AG08395 (cell line): ENCODE data around the gene LYRM9.
"Not testable (repeated sequence)": the region's sequence is repeated elsewhere in the genome, so short reads cannot be mapped to it uniquely, and the experiment has no call there.

ENCODE experiments used
- DNase-seq: peaks from one replicate; pipeline ENCODE4 v3.0.0; 2012; ENCODE audit warnings: mixed read lengths, low spot score

Gene LYRM9

DNA sequence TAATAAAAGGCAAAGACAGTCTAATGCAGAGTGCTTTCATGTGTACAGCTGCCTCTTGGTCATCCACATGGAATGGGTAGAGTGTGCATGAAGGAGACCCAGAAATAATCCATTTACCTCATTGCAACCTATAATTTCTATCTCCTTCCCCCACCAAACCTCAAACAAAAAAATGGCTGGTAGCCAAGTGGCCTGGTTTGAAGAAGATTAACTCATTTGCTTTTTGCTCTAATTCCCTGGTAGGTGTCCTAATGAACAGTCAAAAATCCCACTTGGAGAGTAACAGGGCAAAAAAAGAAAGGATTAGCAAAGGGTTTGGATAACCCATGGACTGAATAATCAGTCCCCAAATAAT lies 13.0 kb upstream of the LYRM9 start:
- no peak for DNase-seq

DNA sequence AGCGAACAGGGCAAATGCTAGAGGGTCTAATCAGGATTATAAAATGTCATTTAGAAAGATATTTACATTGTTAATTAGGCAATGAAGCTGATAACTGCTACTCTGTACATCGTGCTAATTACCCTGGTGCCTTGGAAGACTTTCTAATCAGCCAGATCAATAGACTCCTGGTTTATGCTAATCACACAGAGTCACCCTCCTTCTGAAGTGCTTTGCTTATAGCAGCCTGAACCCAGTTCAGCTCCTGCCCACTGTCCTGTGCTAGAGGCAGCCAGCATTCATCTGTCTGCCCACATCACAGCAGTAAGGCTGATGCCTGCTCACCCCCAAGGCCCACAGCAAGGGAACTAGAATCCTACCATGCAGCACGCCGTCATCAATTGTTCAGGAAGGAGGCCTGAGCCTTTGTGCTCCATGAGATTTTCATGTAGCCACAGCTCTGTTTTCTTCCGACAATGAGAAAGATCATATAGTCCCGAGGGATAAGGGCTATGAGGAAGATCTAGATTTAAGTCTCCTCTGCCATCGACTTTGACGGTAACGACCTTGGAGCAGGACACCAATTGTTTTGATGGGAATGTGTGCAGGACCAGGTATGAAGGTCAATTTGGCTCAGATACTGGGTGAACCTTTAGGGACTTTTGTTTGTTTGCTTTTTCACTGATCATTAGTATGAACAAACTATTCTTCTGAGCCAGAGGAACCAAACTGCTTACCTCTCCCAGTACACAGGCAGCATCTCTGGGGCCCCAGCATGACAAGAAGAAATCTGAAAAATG lies 12.5 kb upstream of the LYRM9 start:
- no peak for DNase-seq

DNA sequence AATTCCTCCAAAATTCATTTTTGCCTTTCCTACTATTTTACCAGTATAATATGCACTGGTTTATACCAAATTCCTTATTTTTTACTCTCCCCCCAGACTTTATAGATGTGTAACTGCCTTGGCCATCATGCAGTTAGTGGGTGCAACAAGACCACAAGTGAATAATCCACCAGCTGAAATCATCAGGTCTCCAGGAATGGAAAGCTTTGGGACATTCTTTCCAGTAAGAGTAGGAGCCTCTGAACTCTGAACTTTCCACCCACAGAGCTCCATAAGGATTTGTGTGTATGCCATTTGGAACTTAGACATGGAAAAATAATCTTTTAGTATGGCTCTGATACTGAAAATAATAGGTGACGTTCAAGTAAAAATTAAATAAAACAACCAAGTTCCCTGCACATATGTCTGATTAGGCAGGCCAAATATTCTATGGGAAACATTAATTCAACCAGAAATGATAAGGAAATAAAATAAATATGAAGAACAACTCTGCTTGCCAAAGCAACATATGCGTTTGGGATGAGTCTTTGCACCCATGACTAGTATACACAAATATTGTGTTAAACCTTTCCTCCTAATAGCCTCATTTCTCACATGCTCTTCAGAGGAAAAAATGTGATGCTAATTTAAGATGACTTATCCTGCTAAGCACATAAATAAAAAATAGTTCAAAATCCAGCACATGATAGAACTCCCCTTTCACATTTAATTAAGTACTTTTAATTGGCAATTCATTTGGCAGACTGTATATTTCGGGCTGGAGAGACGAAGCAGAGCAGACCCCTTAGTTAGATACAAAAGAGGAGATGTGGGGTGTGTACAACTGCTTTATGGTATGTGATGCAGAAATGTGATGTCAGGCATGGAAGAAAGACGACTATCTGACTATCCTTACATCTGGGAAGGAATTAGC lies 11.6 kb upstream of the LYRM9 start:
- no peak for DNase-seq

- DNase-seq: no peak
Observed at GRCh38 chr17:27904114-27904513, 10.9 kb upstream of the LYRM9 start.

- DNase-seq: no peak
Observed at GRCh38 chr17:27899525-27899924, 6.4 kb upstream of the LYRM9 start.

DNA sequence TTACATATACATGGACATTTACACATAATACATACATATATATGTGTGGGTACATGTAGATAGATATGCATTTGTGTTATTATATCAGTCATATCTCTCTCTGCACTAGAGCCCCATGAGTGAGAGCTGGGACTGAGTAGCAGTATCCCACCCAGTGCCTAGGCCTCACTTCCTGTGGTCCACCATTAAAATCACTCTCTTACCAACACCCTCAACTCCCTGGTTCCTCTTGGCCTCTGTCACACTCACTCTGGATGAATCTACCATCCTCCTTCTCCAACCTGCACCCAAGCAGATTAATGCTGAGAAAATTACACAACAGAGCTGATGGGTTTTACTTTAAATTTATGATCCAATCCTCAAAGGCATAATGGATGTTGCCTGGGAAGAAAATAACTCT lies 4.9 kb upstream of the LYRM9 start:
- DNase-seq: no peak

DNA sequence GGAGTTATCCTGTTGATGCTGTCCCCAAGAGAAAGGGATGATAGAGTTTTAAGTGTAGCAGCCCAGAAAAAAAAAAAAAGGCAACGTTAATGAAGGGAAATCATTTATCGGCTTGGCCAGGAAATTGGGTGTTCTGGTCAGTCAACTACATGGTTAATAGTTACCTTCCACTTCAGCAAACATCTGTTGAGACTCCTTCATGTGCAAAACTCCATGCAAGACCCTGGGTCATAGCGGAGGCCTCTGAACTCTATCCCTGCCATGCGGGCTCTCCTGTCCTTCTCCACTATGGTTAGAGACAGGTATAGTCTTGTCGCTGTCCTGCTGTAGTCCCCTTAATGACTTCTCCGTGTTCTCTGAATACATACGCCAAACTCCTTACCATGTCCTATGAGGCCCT lies 3.5 kb upstream of the LYRM9 start:
- DNase-seq: no peak

GRCh38 chr17:27895940-27896535 lies 2.9 kb upstream of the LYRM9 start:
- DNase-seq: no peak

DNA sequence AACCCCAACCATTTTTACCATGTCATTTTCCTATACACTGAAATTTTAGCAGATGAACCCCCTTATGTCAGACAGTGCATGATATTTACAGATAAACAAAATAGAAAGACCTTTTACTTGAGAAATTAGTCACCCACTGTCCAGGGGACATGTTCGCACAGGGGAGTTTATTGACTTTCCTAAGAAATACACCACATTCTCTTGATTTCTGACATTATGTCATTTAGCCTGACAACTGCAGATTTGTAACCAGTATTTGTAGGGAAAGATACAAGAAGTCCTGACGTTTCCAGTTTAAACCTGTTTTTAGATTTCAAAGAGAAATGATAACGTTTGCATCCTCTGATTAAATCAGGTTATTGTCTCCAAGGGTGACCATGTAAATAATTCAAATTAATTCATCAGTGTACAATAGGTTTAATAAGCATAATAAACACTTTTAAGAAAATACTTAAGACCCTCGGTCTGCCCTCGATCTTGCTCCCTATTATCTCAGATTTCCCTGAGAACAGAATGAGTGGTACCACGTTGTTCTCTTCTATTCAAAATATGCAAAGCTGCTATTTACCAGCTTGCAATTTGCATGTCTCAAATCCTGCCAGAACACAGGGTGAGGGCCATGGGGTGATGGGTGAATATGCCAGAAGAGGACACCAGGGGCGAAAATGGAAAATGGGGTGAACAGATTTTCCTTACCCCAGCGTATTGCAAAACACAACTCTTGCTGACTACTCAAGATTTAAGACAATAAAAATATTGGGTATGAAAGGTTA lies 2.1 kb upstream of the LYRM9 start:
- no peak for DNase-seq

- no peak for DNase-seq
Observed at GRCh38 chr17:27893841-27894503, 807 bp upstream of the LYRM9 start.

GRCh38 chr17:27892542-27892865 lies 661 bp downstream of the LYRM9 start:
- no peak for DNase-seq

DNA sequence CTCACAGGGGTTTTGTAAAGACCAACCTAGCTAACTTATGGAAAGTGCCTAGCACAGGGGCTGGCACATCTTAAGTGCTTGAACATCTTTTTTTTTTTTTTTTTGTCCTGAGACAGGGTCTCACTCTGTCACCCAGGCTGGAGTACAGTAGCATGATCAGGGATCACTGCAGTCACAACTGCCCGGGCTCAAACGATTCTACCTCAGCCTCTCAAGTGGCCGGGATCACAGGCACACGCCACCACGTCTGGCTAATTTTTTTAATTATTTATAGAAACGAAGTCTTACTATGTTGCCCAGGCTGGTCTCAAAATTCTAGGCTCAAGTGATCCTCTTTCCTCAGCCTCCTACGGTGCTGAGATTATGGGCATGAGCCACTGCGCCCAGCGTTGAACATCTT lies 1.3 kb downstream of the LYRM9 start:
- no peak for DNase-seq

DNA sequence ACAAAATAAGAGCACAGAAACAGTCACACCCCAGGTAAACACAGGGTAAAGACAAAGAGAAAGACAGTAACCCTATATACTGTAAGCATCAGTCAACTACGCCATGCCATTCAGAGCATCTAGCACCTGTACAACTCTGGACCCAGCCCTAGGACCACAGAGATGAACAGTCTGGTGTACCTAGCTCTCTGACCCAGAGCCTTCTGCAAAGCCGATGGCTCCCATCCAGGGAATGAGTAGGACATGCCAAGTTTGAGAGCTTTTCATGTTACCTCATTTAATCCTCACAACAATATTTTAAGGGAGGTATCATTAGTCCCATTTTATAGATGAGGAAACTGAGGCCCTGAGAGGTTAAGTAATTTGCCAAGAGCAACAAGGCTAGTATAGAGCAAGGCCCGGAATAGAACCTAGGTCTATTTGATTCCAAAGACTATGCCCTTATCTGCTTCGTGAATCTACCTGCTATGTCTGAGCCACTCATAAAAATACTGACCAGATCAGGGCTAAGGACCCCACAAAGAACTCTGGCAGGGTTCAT lies 3.4 kb downstream of the LYRM9 start:
- DNase-seq: no peak

GRCh38 chr17:27888945-27889344 lies 4.2 kb downstream of the LYRM9 start:
- DNase-seq: peak; percentile 10

DNA sequence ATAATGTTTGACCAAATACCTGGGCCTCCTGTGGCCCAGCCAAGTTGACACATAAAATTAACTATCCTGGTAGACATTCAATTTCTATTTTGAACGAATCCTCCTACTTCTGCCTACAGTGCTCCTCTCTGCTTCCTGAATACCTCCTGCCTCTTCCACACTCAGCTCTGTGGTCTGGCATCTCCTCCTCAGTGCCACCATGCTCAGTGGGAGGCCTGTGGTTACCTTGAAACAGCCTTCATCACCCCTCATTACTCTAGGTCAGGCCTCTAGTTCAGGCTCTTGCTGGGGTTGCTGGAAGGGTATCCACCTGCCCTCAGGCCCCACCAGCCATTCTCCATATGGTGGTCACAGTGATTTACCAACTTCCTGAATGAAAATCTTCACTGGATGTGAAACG lies 5.1 kb downstream of the LYRM9 start:
- no peak for DNase-seq

DNA sequence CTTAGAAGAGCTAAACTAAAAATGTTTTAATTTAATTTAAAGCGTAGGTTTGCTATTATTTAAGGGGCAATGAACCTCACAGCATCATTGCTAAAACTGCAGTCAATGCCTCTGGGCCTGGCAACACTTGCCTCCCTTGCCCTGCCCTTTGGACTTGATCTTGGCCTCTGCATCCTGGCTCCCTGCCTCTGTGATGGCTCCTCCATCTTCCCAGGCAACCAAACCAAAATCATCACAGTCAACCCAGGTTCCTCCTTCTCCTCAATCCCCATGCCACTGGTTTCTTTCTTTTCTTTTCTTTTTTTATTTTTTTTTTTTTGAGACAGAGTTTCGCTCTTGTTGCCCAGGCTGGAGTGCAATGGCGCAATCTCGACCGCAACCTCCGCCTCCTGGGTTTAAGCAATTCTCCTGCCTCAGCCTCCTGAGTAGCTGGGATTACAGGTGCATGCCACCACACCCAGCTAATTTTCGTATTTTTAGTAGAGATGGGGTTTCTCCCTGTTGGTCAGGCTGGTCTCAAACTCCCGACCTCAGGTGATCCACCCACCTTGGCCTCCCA lies 6.7 kb downstream of the LYRM9 start:
- DNase-seq: not testable (repeated sequence)

DNA sequence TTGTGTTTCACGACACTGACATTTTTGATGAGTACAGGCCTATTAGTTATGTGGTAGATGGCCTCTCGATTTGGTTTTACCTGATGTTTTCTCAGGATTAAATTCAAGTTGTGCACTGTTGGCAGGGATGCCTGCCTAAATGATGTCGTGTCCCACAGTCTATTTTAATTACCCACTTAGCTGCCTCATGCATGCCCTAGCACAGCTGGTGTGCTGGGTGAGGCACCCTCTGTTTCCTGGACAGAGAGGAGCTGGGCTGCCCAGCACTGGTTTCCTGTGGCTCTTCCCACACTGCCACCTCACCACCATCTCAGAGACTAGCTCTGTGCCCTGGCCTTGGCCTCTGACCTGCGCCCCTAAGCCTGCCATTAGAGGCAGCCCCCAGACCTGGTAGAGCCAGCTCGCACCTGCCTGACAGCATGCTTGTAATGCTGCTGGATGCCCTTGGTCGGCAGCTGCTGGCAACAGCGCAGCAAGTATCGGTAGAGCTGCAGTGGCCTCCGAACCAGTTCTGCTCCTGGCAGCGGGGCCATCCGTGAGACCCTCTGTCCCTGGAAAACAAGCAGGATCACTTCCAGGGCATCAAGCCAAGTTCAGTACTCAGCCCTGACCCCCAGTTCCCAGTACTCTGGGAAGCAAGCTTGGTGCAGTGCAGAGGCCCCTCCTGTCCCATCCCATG lies 10.9 kb downstream of the LYRM9 start:
- no peak for DNase-seq

- peak; percentile 88 for DNase-seq
Observed at GRCh38 chr17:27879987-27880608, 13.1 kb downstream of the LYRM9 start.

- no peak for DNase-seq
Observed at GRCh38 chr17:27878776-27879562, 14.2 kb downstream of the LYRM9 start.
